HG02970 (cell line): Measurements from ENCODE around the gene ERRFI1.

Experiments used
- ATAC-seq: cut with Tn5 transposase; IDR thresholded peaks from one replicate; pipeline ENCODE4 v1.9.1; 2021; ENCODE audit warnings: mild to moderate bottlenecking, moderate library complexity, moderate number of reproducible peaks; ENCODE audit not compliant: unreplicated experiment, low FRiP score

The ERRFI1 gene

DNA sequence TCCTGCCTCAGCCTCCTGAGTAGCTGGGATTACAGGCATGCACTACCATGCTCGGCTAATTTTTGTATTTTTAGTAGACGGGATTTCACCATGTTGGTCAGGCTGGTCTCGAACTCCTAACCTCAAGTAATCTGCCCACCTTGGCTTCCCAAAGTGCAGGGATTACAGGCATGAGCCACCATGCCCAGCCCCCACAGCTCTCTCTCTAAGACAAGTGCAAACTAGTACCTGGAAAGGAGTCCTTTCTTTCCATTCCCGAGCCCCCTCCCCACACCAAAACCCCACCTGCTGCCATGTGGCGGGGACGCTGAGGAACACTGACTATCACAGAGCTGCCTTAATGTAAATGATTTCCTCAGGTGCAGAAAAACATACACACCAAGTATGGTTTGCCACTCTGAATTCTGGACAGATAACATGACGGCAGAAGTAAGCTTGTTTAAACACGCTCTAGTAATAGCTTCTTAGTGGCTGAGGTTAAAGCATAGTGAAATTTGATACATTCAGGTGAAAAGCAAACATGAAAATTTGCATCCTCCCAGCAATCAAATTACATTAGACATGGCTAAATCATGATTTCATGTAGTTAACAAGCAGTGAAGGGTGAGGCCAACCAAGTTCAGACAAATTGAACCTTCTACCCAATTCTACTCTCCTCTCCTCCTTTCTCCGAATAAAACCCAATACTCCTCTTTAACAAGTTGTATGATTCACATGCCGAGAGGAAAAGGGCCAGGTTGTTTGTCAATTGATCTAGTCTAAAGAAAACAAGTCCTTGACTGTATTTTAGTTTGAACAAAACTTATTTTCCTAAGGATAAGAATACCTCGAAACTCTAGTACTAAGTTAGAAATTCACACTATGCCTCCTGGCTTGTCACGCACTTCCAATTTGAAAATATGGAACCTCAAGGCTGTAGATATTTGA is 19.8 kb downstream of the ERRFI1 start:
- no peak for ATAC-seq

GRCh38 chr1:8004803-8005573 is 21.1 kb downstream of the ERRFI1 start:
- ATAC-seq: no peak

DNA sequence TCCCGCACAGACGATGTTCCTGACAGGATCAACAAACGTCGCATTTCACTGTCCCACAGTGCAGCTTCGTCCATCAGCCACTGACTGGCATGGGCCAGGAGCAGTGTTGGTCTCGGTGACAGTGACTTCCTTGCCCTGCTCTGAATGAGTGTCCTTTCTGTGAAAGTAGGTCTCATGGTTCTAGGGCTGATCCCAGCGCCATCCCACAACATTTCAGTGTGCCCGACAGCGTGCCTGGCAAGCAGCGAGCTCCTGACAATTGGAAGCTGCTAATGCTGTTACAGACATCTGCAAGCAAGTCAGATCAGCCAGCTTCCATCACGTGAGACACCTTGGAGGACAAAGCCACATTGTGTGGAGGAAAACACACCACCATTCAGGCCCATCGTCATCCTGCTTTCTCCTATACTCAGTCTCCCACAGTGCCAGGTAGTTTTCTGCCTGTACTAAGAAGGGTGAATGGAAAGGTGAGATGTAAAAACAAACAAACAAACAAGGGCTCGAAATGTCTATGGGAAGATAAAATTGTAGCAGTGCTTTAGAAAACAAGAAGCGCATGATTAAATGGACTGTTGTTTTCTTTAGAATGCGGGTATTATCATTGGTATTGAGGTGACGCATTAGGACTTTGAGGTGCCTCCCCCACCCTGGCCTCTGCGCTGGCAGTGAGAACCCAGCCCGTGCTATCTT is 21.9 kb downstream of the ERRFI1 start:
- ATAC-seq: no peak

DNA sequence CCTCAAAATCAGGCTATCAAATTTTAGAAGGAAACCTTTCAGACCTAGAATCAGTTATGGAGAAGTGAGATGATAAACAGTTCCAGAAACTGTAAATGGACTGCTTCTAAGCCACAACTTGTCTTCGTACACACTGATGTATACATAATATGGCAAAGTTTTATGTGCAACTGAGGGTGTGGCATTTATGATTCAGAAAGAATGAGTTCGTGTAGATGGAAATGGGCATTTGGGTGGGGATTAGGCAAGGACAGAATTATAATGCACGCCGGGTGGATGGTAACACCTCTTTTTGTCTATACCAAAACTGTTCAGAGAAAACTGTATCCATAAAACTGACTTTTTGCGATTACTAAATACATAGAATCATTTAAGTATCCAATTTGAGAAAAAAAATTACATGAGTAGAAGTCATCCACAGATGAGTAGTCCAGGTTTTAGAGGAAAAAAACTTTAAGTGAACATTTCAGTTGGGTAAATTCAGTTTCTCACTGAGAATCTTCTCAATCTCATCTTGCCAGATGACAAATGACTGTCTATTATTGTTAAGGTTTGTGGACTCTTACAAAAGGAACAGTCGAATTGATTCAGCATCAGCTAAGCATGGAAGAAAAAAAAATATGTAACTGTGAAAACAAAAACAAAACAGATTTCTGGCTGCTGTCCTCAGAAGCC is 22.5 kb downstream of the ERRFI1 start:
- no peak for ATAC-seq

- no peak for ATAC-seq
Observed at GRCh38 chr1:8002921-8003320, 23.2 kb downstream of the ERRFI1 start.

DNA sequence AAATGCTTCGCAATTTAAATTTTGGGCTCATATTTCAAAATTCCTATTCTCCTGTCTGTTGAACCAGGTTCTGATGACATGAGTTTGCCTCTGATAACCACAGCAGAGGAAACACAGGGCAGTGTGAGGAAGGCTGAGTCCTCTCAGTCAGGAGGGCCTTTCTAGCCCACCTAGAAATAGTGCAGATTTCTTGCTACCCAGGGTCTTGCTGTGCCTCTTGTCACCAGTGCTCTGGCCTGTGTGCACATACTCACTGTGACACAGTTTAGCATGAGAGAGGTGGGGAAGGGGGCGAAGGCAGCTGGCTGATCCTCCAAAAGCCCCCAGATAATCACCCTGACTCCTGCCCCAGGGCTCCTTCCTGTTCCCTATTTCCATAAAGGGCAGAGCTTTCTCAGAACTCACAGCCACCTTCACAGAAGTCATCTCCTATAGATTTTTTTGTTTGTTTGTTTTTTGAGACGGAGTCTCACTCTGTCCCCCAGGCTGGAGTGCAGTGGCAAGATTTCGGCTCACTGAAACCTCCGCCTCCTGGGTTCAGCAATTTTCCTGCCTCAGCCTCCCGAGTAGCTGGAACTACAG is 23.7 kb downstream of the ERRFI1 start:
- ATAC-seq: no peak

GRCh38 chr1:7995437-7995836 is 30.7 kb downstream of the ERRFI1 start:
- ATAC-seq: no peak

DNA sequence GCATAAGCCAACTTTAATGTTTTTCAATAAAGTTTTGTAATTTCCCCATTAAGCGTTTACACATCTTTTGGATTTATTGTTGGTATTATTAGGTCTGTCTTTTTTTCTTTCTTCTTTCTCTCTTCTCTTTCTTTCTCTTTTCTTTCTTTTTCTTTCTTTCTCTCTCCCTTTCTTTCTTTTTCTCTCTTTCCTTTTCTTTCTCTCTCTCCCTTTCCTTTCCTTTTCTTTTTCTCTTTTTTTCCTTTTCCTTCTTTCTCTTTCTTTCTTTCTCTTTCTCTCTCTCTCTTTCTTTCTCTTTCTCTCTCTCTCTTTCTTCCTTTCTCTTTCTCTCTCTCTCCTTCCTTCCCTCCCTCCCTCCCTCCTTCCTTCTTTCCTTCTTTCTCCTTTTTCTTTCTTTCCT is 31.3 kb downstream of the ERRFI1 start:
- no peak for ATAC-seq

- peak; percentile 70 for ATAC-seq
Observed at GRCh38 chr1:7993593-7994479, 32.3 kb downstream of the ERRFI1 start.

- ATAC-seq: no peak
Observed at GRCh38 chr1:7992885-7993284, 33.2 kb downstream of the ERRFI1 start.

- ATAC-seq: no peak
Observed at GRCh38 chr1:7991504-7992440, 34.3 kb downstream of the ERRFI1 start.

- no peak for ATAC-seq
Observed at GRCh38 chr1:7989762-7990428, 36.2 kb downstream of the ERRFI1 start.

DNA sequence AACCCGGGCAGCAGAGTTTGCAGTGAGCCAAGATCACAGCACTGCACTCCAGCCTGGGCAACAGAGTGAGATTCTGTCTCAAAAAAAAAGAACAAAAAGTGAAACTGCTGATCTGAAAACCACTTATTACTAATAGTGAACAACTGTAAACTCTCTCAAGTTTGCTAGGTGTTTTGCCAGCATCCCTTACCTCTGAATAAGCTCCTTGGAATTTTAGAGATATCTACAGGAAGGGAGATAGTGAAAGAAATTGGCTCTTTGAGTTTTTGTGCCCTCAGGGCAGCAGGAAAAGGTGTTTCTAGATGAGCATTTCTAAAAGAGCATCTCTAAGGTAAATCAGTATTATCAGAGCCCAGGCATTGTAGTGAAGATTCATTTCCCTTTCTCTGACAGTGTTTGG is 37.5 kb downstream of the ERRFI1 start:
- ATAC-seq: no peak

DNA sequence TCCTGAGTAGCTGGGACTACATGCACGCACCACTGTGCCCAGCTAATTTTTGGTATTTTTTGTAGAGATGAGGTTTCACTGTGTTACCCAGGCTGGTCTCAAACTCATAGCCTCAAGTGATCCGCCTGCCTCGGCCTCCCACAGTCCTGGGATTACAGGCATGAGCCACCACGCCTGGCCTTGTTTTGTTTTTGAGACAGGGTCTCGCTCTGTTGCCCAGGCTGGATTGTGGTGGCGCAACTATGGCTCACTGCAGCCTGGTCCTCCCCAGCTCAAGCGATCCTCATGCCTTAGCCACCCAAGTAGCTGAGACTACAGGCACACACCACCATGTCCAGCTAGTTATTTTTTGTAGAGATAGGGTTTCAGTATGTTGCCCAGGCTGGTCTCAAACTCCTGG is 38.6 kb downstream of the ERRFI1 start:
- no peak for ATAC-seq

- ATAC-seq: no peak
Observed at GRCh38 chr1:7985851-7986612, 40.1 kb downstream of the ERRFI1 start.

GRCh38 chr1:7984811-7985210 is 41.3 kb downstream of the ERRFI1 start:
- ATAC-seq: no peak
